IPS-15b (cell line): ENCODE results near the gene AWAT2.

ENCODE experiments used
- H3K27me3 ChIP-seq: one replicate; pipeline ENCODE4 v1.6.1; 2013; ENCODE audit warnings: low read length; ENCODE audit not compliant: control insufficient read depth, insufficient read depth
- H3K36me3 ChIP-seq: one replicate; pipeline ENCODE4 v1.6.1; 2013; ENCODE audit warnings: low read length; ENCODE audit not compliant: control insufficient read depth, insufficient read depth
- H3K4me1 ChIP-seq: one replicate; pipeline ENCODE4 v1.6.1; 2013; ENCODE audit warnings: mild to moderate bottlenecking, low read length; ENCODE audit not compliant: control insufficient read depth, insufficient read depth
- H3K4me3 ChIP-seq: one replicate; pipeline ENCODE4 v1.5.1; 2013; ENCODE audit warnings: low read depth, low read length
- H3K9ac ChIP-seq: one replicate; pipeline ENCODE4 v1.6.1; 2013; ENCODE audit warnings: low read depth, mild to moderate bottlenecking, low read length
- H3K9me3 ChIP-seq: one replicate; pipeline ENCODE4 v1.6.1; 2013; ENCODE audit warnings: mild to moderate bottlenecking, low read length; ENCODE audit not compliant: control insufficient read depth, insufficient read depth

The AWAT2 gene

DNA sequence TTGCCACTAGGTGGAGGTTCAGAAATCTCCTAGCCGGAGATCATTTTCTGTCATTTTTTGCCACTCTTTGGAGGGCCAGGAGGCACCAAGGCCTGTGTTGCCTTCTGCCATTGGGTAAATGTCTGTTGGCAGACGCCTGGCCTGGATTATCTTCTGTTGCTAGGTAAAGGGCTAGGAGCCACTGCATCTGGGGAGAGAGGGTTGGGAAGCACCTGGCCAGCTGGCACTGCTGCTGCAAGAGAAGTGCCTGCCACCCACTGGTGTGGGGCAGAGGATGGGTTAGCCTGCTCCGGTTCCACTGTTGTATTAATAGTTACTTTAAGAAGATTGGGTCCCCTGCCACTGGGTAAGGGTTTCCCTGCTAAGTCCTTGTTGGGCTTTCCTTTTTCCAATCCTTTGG, 58.1 kb downstream of the AWAT2 start:
- H3K9me3 ChIP-seq = no peaks in the 10 kb centered on the region
- H3K36me3 ChIP-seq = no peaks in the 10 kb centered on the region
- H3K4me3 ChIP-seq = no peak overlapping the region
- H3K27me3 ChIP-seq = no peaks in the 10 kb centered on the region
- H3K9ac ChIP-seq = no peak overlapping the region
- no peaks in the 10 kb centered on the region for H3K4me1 ChIP-seq
